HUES48 (cell line): ENCODE results near the gene TRPC4AP.
"Not testable (repeated sequence)": the region's sequence is repeated elsewhere in the genome, so short reads cannot be mapped to it uniquely, and the experiment has no call there.

Source experiments
- H3K27ac ChIP-seq: one replicate; pipeline ENCODE4 v1.7.0; 2013; ENCODE audit warnings: low read depth, low read length, inconsistent platforms
- H3K27me3 ChIP-seq: 2 replicates; pipeline ENCODE4 v1.6.1; 2013; ENCODE audit warnings: mild to moderate bottlenecking, low read length; ENCODE audit not compliant: control insufficient read depth, insufficient read depth
- H3K36me3 ChIP-seq: 2 replicates; pipeline ENCODE4 v1.6.1; 2013; ENCODE audit warnings: low read length; ENCODE audit not compliant: control insufficient read depth, insufficient read depth
- H3K4me1 ChIP-seq: 2 replicates; pipeline ENCODE4 v1.6.1; 2013; ENCODE audit warnings: mild to moderate bottlenecking, low read length; ENCODE audit not compliant: control insufficient read depth, insufficient read depth
- H3K4me3 ChIP-seq: 2 replicates; pipeline ENCODE4 v1.5.1; 2013; ENCODE audit warnings: mild to moderate bottlenecking, low read depth, low read length
- H3K9ac ChIP-seq: 2 replicates; pipeline ENCODE4 v1.6.1; 2013; ENCODE audit warnings: mild to moderate bottlenecking, low read depth, low read length, moderate library complexity
- H3K9me3 ChIP-seq: 2 replicates; pipeline ENCODE4 v1.6.1; 2013; ENCODE audit warnings: low read length; ENCODE audit not compliant: control insufficient read depth, insufficient read depth

TRPC4AP gene

GRCh38 chr20:35121186-35121585 lies 28.6 kb upstream of the TRPC4AP start:
- no peaks in the 10 kb centered on the region for H3K9me3 ChIP-seq
- no peak overlapping the region for H3K4me3 ChIP-seq
- peaks cover 77% of the 10 kb centered on the region for H3K36me3 ChIP-seq
- H3K9ac ChIP-seq = no peak overlapping the region
- no peaks in the 10 kb centered on the region for H3K27me3 ChIP-seq
- no peaks in the 10 kb centered on the region for H3K4me1 ChIP-seq
- no peak overlapping the region for H3K27ac ChIP-seq

- no peaks in the 10 kb centered on the region for H3K27me3 ChIP-seq
- H3K9ac ChIP-seq = no peak overlapping the region
- no peaks in the 10 kb centered on the region for H3K9me3 ChIP-seq
- H3K4me3 ChIP-seq = no peak overlapping the region
- peaks cover 81% of the 10 kb centered on the region for H3K36me3 ChIP-seq
- no peak overlapping the region for H3K27ac ChIP-seq
- no peaks in the 10 kb centered on the region for H3K4me1 ChIP-seq
Observed at GRCh38 chr20:35120012-35120701, 27.6 kb upstream of the TRPC4AP start.

GRCh38 chr20:35117629-35118028 lies 25.0 kb upstream of the TRPC4AP start:
- Histone ChIP-seq H3K36me3 (peaks cover 66% of the 10 kb centered on the region), H3K9ac (no peak overlapping the region), H3K27me3 (no peaks in the 10 kb centered on the region), H3K4me3 (no peak overlapping the region), H3K27ac (no peak overlapping the region), H3K9me3 (no peaks in the 10 kb centered on the region), H3K4me1 (no peaks in the 10 kb centered on the region)

GRCh38 chr20:35117196-35117595 lies 24.6 kb upstream of the TRPC4AP start:
- H3K36me3 ChIP-seq = peaks cover 64% of the 10 kb centered on the region
- H3K9ac ChIP-seq = no peak overlapping the region
- no peaks in the 10 kb centered on the region for H3K4me1 ChIP-seq
- H3K27ac ChIP-seq = no peak overlapping the region
- H3K27me3 ChIP-seq = no peaks in the 10 kb centered on the region
- no peaks in the 10 kb centered on the region for H3K9me3 ChIP-seq
- H3K4me3 ChIP-seq = no peak overlapping the region

- no peak overlapping the region for H3K4me3 ChIP-seq
- no peaks in the 10 kb centered on the region for H3K27me3 ChIP-seq
- no peaks in the 10 kb centered on the region for H3K4me1 ChIP-seq
- H3K27ac ChIP-seq = no peak overlapping the region
- peaks cover 55% of the 10 kb centered on the region for H3K36me3 ChIP-seq
- no peaks in the 10 kb centered on the region for H3K9me3 ChIP-seq
- H3K9ac ChIP-seq = no peak overlapping the region
Observed at GRCh38 chr20:35116258-35116657, 23.7 kb upstream of the TRPC4AP start.

GRCh38 chr20:35115606-35116005 lies 23.0 kb upstream of the TRPC4AP start:
- Histone ChIP-seq H3K9ac (no peak overlapping the region), H3K4me3 (no peak overlapping the region), H3K4me1 (no peaks in the 10 kb centered on the region), H3K27ac (no peak overlapping the region), H3K27me3 (no peaks in the 10 kb centered on the region), H3K36me3 (peaks cover 49% of the 10 kb centered on the region), H3K9me3 (no peaks in the 10 kb centered on the region)

GRCh38 chr20:35112276-35112675 lies 19.7 kb upstream of the TRPC4AP start:
- H3K36me3 ChIP-seq = peaks cover 24% of the 10 kb centered on the region
- H3K27ac ChIP-seq = not testable (repeated sequence)

GRCh38 chr20:35111141-35111888 lies 18.7 kb upstream of the TRPC4AP start:
- Histone ChIP-seq H3K27ac (no peak overlapping the region), H3K9ac (no peak overlapping the region), H3K4me1 (no peaks in the 10 kb centered on the region), H3K36me3 (peaks cover 19% of the 10 kb centered on the region; the same call in 1 of the 2 replicates), H3K9me3 (no peaks in the 10 kb centered on the region), H3K27me3 (no peaks in the 10 kb centered on the region), H3K4me3 (no peak overlapping the region)

More at GRCh38 chr20:35112276-35112675, 19.7 kb upstream of the TRPC4AP start:
- not testable (repeated sequence) for H3K9ac ChIP-seq, H3K4me3 ChIP-seq, H3K27me3 ChIP-seq, H3K9me3 ChIP-seq, H3K4me1 ChIP-seq

GRCh38 chr20:35108921-35109320 lies 16.3 kb upstream of the TRPC4AP start:
- no peaks in the 10 kb centered on the region for H3K9me3 ChIP-seq
- H3K4me1 ChIP-seq = no peaks in the 10 kb centered on the region
- no peaks in the 10 kb centered on the region for H3K27me3 ChIP-seq
- H3K36me3 ChIP-seq = no peaks in the 10 kb centered on the region; the same call in 1 of the 2 replicates
- no peak overlapping the region for H3K27ac ChIP-seq
- H3K9ac ChIP-seq = no peak overlapping the region
- H3K4me3 ChIP-seq = no peak overlapping the region

- Histone ChIP-seq H3K4me3 (no peak overlapping the region), H3K4me1 (no peaks in the 10 kb centered on the region), H3K27me3 (no peaks in the 10 kb centered on the region), H3K9ac (no peak overlapping the region), H3K27ac (no peak overlapping the region), H3K9me3 (no peaks in the 10 kb centered on the region), H3K36me3 (no peaks in the 10 kb centered on the region)
Observed at GRCh38 chr20:35106827-35107380, 14.3 kb upstream of the TRPC4AP start.

- Histone ChIP-seq H3K9ac (no peak overlapping the region), H3K27me3 (no peaks in the 10 kb centered on the region), H3K4me3 (no peak overlapping the region), H3K27ac (no peak overlapping the region), H3K4me1 (no peaks in the 10 kb centered on the region), H3K36me3 (no peaks in the 10 kb centered on the region), H3K9me3 (no peaks in the 10 kb centered on the region)
Observed at GRCh38 chr20:35104685-35105295, 12.2 kb upstream of the TRPC4AP start.
